T47D (cell line): Measurements from ENCODE around the gene ENSA.
"Not testable (repeated sequence)": the region's sequence is repeated elsewhere in the genome, so short reads cannot be mapped to it uniquely, and the experiment has no call there.

ENCODE experiments used
- DNase-seq, 2 experiments: peaks; one replicate each; pipeline versions ENCODE4 v3.0.0 to v3.0.0-alpha.2; 2011 to 2012; ENCODE audit warnings: low read depth in 1 of 2, low spot score in 1 of 2
- JUND ChIP-seq: IDR thresholded peaks from 2 replicates; pipeline ENCODE4 v1.6.1; 2012; ENCODE audit warnings: low read depth
- in situ Hi-C: cut with HindIII; loops from 2 replicates; pipeline ENCODE4 v1.10.0; 2016; ENCODE audit warnings: low sequenced_read_pairs, low pct_unique_long_range_greater_than_20kb

The ENSA gene

DNA sequence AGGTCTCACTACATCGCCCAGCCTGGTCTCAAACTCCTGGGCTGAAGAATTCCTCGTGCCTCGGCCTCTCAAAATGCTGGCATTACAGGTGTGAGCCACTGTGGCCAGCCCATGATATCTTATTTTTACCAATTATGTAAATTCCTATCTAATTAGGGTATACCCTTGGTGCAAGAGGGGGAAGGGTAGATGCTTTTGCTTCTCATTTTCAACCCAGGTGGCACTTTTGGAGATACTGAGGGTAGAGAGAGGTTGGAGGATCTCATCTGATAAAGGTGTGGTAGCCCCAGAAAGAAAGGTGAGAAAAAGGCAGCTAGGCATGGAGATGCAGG lies 17.4 kb downstream of the ENSA start:
- in situ Hi-C loops = no loop called here
- TF ChIP-seq JUND = no peak
- DNase-seq = no peak

GRCh38 chr1:150610576-150610975 lies 18.8 kb downstream of the ENSA start:
- TF ChIP-seq JUND = no peak
- in situ Hi-C loops = no loop called here

GRCh38 chr1:150609732-150610131 lies 19.7 kb downstream of the ENSA start:
- in situ Hi-C loops = no loop called here
- DNase-seq = no peak
- no peak for TF ChIP-seq JUND

More at GRCh38 chr1:150610576-150610975, 18.8 kb downstream of the ENSA start:
- no peak for DNase-seq

DNA sequence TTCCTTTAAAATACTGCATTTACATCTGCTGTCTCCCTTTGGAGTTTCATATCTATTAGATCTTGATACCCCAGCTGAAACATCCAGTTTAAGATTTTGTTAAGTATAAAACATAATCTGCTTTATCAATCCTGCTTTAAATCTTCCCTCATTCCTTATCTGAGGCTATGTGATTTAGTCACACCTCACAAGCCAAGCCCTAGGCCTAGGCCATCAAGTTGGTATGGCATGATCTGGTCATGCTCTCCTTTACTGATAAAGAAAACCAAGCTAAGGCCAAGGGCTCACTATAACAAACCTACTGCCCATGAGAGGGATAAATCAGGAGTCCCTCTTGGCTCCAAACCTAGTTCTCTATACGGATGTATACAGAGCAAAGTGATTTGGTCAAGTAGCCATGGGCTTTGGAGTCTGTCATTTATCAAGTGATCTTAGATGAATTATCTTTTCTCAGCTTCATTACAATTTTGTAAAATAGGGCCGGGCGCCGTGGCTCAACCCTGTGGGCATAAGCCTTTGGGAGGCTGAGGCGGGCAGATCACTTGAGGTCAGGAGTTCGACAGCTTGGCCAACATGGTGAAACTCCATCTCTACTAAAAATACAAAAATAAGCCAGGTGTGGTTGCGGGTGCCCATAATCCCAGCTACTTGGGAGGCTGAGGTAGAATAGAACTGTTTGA lies 22.8 kb downstream of the ENSA start:
- no peak for DNase-seq
- no peak for TF ChIP-seq JUND
- in situ Hi-C loops = no loop called here

GRCh38 chr1:150605451-150605731 lies 24.0 kb downstream of the ENSA start:
- in situ Hi-C loops, DNase-seq: not testable (repeated sequence)

- no peak for DNase-seq
- in situ Hi-C loops = no loop called here
- no peak for TF ChIP-seq JUND
Measured at GRCh38 chr1:150604226-150604588, 25.2 kb downstream of the ENSA start.

DNA sequence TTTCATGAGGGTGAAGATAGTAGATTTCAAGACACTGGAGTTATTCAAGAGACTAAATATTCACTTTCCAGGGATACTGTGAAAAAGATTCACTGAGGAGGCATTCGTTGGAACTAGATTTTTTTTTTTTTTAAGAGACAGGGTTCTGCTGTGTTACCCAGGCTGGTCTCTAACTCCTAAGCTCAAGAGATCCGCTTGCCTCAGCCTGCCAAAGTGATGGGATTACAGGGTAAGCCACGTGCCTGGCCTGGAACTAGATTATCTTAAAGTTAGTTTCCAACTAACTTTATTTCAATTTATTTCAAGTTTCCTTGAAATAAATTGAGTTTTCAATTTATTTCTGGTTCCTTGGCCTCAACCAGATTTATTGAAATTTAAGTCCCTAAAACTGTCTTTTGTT lies 25.7 kb downstream of the ENSA start:
- in situ Hi-C loops = no loop called here
- TF ChIP-seq JUND = no peak
- DNase-seq = no peak

DNA sequence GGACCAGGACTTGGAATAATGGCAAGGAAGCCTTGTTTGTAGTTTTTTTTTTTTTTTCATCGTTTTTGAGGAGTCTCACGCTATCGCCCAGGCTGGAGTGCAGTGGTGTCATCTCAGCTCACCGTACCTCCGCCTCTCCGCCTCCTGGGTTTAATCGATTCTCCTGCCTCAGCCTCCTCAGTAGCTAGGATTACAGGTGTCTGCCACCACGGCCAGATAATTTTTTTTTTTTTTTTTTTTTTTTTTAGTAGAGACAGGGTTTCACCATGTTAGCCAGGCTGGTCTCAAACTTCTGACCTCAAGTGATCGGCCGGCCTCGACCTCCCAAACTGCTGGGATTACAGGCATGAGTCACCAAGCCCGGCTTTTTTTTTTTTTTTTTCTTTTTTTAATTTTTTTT lies 27.0 kb downstream of the ENSA start:
- in situ Hi-C loops, DNase-seq: not testable (repeated sequence)

- DNase-seq = no peak
- TF ChIP-seq JUND = no peak
- in situ Hi-C loops = no loop called here
Measured at GRCh38 chr1:150601540-150601939, 27.9 kb downstream of the ENSA start.

DNA sequence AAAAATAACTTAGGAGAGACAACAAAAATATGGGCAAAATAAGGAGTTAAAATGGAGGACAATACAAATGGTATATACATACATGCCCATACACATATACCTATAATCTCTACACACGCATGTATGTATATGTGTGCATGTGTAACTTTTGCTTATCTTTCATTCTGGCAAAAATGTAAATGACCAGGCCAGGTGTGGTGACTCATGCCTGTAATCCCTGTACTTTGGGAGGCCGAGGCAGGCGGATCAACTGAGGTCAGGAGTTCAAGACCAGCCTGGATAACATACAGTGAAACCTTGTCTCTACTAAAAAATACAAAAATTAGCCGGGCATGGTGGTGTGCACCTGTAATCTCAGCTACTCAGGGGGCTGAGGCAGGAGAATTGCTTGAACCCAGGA lies 31.1 kb downstream of the ENSA start:
- DNase-seq, in situ Hi-C loops: not testable (repeated sequence)

DNA sequence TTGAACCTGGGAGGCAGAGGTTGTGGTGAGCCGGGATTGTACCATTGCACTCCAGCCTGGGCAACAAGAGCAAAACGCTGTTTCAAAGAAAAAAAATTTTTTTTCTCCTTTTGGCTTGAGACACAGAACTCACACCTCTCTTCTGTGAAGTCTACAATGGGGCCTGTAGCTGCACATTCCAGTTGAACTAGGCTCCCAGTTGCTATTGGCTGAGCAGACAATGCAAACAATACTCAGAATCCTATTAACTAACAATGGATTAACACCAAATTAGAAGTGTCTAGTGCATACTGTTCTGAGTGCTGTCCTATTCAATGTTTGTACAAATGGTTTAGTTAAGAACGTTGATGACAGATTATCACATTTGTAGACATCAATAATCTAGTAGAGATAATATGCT lies 32.4 kb downstream of the ENSA start:
- TF ChIP-seq JUND = no peak
- in situ Hi-C loops = no loop called here
- DNase-seq = peak in 1 of 2 experiments; percentile 28

DNA sequence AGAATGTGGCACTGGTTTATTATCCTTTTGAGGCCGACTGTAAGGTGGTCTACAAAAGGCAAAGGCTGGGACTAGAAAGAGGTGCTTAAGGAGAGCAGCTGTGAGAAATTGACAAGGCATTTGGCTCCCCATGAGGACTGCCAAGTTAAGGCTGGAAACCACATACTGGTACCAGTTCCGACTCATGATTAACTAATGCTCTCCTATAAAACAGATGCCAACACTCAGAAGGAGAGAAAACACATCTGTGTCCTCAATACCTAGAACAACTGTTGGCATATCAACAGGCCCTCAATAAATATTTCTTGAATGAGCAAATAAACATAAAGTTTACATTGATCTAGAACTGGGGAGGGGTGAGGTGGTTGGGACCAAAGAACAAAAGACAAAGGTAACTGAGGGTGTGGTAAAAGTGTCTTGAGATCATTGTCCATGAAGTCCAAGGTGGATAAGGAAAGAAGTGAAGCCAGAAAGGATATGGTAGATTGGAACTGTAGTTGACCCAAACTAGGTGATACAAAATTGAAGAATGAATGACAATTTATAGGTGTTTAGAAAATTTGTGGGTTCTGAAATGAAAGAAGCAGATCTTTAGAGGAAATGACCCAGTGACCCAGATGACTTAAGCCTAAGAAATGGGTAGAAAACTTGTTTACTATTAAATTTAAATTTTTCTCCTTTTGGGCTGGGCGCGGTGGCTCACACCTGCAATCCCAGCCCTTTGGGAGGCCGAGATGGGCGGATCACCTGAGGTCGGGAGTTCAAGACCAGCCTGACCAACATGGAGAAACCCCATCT lies 33.1 kb downstream of the ENSA start:
- no peak for TF ChIP-seq JUND
- in situ Hi-C loops = no loop called here
- DNase-seq = no peak

GRCh38 chr1:150582371-150582770 lies 47.0 kb downstream of the ENSA start:
- in situ Hi-C loops = no loop called here
- DNase-seq = no peak
- TF ChIP-seq JUND = no peak

- DNase-seq, in situ Hi-C loops: not testable (repeated sequence)
Measured at GRCh38 chr1:150581962-150582361, 47.5 kb downstream of the ENSA start.

GRCh38 chr1:150581437-150581836 lies 48.0 kb downstream of the ENSA start:
- not testable (repeated sequence) for DNase-seq

GRCh38 chr1:150580966-150581365 lies 48.4 kb downstream of the ENSA start:
- DNase-seq, in situ Hi-C loops: not testable (repeated sequence)

More at GRCh38 chr1:150581437-150581836, 48.0 kb downstream of the ENSA start:
- in situ Hi-C loops = not testable (repeated sequence)
